BLaER1 (cell line): Measurements from ENCODE around the gene CERS1.

Source experiments
- H3K27ac ChIP-seq: shearing (Covaris generic); formaldehyde crosslinking; 2 replicates; pipeline ENCODE4 v1.8.1; 2022
- H3K27me3 ChIP-seq: shearing (Covaris generic); formaldehyde crosslinking; 2 replicates; pipeline ENCODE4 v1.8.1; 2022
- H3K36me3 ChIP-seq: shearing (Covaris generic); formaldehyde crosslinking; 2 replicates; pipeline ENCODE4 v1.8.1; 2022
- H3K4me1 ChIP-seq: shearing (Covaris generic); formaldehyde crosslinking; 2 replicates; pipeline ENCODE4 v1.8.1; 2022
- H3K4me2 ChIP-seq: shearing (Covaris generic); formaldehyde crosslinking; 2 replicates; pipeline ENCODE4 v1.8.1; 2022
- H3K4me3 ChIP-seq: shearing (Covaris generic); formaldehyde crosslinking; 2 replicates; pipeline ENCODE4 v1.8.1; 2022
- H3K9ac ChIP-seq: shearing (Covaris generic); formaldehyde crosslinking; 2 replicates; pipeline ENCODE4 v1.8.1; 2022
- H3K9me3 ChIP-seq: shearing (Covaris generic); formaldehyde crosslinking; 2 replicates; pipeline ENCODE4 v1.8.1; 2022
- H4K20me1 ChIP-seq: shearing (Covaris generic); formaldehyde crosslinking; 2 replicates; pipeline ENCODE4 v1.8.1; 2022
- Cebpa-rat ChIP-seq: shearing (Covaris generic); IDR thresholded peaks from 2 replicates; pipeline ENCODE4 v1.8.1; 2022

CERS1 gene

DNA sequence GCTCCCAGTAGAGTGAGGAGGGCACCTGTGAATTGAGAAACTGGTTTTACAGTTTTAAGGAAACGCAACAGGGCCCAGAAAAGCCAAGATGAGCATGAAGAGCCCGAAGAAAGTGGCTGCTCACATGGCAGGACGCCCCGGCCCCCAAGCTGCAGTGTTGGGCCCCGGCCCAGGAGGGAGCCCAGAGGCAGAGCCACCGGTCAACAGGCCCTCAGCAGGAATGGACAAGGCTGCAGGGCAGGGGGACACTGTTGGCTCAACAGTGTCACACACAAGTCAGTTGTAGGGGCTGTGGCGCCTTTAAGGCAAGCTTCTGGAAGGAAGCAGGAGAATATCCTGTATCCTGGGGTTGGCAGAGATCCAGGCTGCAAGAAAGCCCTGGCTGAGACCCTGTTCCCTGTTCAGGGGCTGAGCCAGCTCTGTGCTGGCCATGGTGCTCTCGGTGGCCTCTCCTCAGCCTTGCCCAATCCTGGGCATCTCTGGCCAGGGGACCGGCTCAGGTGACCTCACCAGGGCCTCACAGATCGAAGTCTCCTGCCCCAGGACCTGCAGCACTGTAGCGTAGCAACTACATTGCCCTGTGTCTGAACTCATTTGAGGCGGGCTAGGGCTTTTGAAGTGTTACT is 36.2 kb downstream of the CERS1 start:
- H3K36me3 ChIP-seq, result peaks cover 100% of the 10 kb centered on the region
- H3K27me3 ChIP-seq, result no peaks in the 10 kb centered on the region
- H3K9me3 ChIP-seq, result no peaks in the 10 kb centered on the region
- H3K4me1 ChIP-seq, result peaks cover 46% of the 10 kb centered on the region
- no peak overlapping the region for H3K4me3 ChIP-seq
- peak overlapping the region; percentile 61 for H3K9ac ChIP-seq
- peaks cover 84% of the 10 kb centered on the region for H4K20me1 ChIP-seq
- no peak for TF ChIP-seq Cebpa-rat
- H3K4me2 ChIP-seq, result peak overlapping the region; percentile 74
- H3K27ac ChIP-seq, result peak overlapping the region; percentile 75

DNA sequence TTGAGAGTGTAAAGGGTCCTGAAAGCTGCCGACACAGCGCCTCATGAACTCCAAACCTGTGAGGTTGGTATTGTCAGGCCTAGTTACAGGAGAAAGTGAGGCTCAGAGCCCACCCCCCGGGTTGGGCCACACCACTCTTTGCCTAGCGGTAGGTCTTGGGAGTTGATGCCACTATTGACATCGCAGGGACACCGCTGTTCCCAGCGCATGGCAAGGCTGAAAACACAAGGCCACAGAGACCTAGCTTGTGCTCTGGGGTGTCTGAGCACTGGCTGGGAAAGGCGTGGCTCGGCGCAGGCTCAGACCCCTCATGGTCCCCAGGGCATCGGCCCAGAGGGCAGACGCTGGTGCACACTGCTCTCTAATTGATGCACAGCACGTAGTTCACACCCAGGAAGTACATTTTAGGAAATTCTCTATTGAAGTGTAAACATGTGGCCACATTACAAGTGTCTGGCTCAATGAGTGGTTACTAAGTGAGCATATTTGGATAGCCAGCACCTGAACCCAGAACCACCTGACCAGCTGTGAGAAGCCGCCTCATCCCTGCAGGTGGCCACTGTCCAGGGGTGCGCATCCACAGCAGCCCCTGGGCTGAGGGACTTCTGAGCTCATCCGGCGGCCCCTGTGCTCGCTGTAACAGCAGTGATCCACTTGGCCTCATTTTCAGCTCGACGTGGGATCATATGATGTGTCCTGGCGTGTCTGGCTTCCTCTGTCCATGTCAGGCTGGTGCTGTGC is 36.9 kb downstream of the CERS1 start:
- Histone ChIP-seq H3K36me3 (peaks cover 100% of the 10 kb centered on the region), H4K20me1 (peaks cover 87% of the 10 kb centered on the region), H3K27ac (peak overlapping the region; percentile 75), H3K4me2 (peak overlapping the region; percentile 74), H3K4me1 (peaks cover 46% of the 10 kb centered on the region), H3K9me3 (no peaks in the 10 kb centered on the region), H3K9ac (peak overlapping the region; percentile 61), H3K27me3 (no peaks in the 10 kb centered on the region), H3K4me3 (no peak overlapping the region)
- TF ChIP-seq Cebpa-rat, result no peak

DNA sequence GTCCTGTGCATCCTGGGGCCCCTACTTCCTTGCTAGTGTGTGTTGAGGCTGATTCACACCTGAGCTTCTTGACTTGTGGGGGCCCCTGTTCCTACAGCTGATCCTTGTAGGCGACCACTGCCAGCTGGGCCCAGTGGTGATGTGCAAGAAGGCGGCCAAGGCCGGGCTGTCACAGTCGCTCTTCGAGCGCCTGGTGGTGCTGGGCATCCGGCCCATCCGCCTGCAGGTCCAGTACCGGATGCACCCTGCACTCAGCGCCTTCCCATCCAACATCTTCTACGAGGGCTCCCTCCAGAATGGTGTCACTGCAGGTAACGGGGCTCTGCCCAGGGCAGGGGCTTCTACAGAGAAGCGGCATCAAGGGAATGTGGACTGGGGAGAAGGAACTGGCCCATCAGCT is 38.7 kb downstream of the CERS1 start:
- peaks cover 89% of the 10 kb centered on the region for H4K20me1 ChIP-seq
- H3K9ac ChIP-seq, result no peak overlapping the region
- H3K36me3 ChIP-seq, result peaks cover 99% of the 10 kb centered on the region
- no peak overlapping the region for H3K4me3 ChIP-seq
- H3K4me2 ChIP-seq, result no peak overlapping the region
- no peak for TF ChIP-seq Cebpa-rat
- no peak overlapping the region for H3K27ac ChIP-seq
- H3K27me3 ChIP-seq, result no peaks in the 10 kb centered on the region
- no peaks in the 10 kb centered on the region for H3K9me3 ChIP-seq
- peaks cover 39% of the 10 kb centered on the region for H3K4me1 ChIP-seq

DNA sequence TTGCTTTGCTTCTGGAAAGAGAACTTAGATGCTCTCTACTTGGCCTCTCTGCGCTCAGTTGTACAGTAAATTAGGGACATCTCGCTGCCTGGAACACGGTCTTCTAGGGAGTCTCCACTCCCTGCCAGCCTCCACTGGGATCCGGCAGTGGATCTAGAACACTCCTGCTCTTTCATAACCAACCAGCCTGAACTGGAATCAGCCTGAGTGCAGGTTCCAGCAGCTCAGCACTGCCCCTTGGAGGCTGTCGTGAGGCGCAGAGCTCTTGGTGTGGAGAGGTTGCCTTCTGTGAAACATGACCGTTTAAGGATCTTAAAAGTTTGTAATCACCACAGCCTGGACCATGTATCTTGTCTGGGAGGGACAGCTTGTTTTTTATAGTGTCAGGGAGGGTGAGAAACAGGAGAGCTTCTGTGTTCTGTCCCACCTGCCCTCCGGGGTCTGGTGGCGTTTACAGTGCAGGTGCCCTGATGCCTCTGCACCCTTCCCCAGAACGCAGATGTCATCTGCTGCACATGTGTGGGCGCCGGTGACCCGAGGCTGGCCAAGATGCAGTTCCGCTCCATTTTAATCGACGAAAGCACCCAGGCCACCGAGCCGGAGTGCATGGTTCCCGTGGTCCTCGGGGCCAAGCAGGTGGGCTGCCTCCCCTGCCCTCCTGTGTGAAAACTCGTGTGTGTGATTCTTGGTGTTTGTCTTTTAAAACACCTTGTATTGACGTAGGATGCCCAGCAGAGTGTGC is 39.4 kb downstream of the CERS1 start:
- Histone ChIP-seq H3K27ac (no peak overlapping the region), H3K36me3 (peaks cover 99% of the 10 kb centered on the region), H3K4me1 (peaks cover 35% of the 10 kb centered on the region), H3K9ac (no peak overlapping the region), H3K4me2 (no peak overlapping the region), H3K9me3 (no peaks in the 10 kb centered on the region), H4K20me1 (peaks cover 95% of the 10 kb centered on the region), H3K4me3 (no peak overlapping the region), H3K27me3 (no peaks in the 10 kb centered on the region)
- TF ChIP-seq Cebpa-rat, result no peak

DNA sequence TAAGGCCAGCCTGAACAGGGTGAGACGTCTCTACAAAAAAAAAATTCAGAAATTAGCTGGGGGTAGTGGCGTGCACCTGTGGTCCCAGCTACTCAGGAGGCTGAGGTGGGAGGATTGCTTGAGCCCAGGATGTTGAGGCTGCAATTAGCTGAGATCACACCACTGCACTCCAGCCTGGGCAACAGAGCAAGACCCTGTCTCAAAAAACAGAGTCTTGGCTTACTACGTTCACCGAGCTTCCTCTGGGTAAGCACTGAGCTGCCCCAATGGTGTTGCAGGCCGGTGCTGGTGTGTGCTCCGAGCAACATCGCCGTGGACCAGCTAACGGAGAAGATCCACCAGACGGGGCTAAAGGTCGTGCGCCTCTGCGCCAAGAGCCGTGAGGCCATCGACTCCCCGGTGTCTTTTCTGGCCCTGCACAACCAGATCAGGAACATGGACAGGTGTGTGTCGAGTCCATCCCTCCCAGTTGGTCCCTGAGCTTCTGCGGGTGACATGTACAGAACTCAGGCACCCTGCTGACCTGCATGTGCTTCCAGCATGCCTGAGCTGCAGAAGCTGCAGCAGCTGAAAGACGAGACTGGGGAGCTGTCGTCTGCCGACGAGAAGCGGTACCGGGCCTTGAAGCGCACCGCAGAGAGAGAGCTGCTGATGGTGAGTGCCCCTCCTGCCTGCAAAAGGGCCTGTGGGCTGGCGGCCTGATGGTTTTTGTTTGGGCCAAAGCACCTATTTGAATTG is 40.1 kb downstream of the CERS1 start:
- Histone ChIP-seq H3K27me3 (no peaks in the 10 kb centered on the region), H3K36me3 (peaks cover 99% of the 10 kb centered on the region), H3K4me2 (no peak overlapping the region), H3K9me3 (no peaks in the 10 kb centered on the region), H3K4me1 (peaks cover 28% of the 10 kb centered on the region), H3K4me3 (no peak overlapping the region), H3K9ac (no peak overlapping the region), H3K27ac (no peak overlapping the region), H4K20me1 (peaks cover 98% of the 10 kb centered on the region)
- no peak for TF ChIP-seq Cebpa-rat

DNA sequence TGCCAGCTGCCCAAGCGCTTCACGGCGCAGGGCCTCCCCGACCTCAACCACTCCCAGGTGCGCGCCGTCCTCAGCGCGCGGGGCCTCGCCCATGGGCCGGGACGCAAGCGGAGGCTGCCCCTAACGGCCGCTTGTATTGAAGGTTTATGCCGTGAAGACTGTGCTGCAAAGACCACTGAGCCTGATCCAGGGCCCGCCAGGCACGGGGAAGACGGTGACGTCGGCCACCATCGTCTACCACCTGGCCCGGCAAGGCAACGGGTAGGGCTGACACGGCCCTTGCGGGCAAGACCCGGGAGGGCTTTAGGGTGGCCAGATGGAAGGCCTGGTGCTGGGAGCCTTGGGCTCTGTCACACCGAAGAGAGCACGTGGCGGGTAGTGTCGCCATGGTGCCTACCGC is 41.0 kb downstream of the CERS1 start:
- Histone ChIP-seq H3K4me2 (no peak overlapping the region), H3K9ac (no peak overlapping the region), H3K27ac (no peak overlapping the region), H3K27me3 (no peaks in the 10 kb centered on the region), H3K4me3 (no peak overlapping the region), H3K36me3 (peaks cover 99% of the 10 kb centered on the region), H3K9me3 (no peaks in the 10 kb centered on the region), H3K4me1 (peaks cover 27% of the 10 kb centered on the region), H4K20me1 (peaks cover 98% of the 10 kb centered on the region)
- no peak for TF ChIP-seq Cebpa-rat

DNA sequence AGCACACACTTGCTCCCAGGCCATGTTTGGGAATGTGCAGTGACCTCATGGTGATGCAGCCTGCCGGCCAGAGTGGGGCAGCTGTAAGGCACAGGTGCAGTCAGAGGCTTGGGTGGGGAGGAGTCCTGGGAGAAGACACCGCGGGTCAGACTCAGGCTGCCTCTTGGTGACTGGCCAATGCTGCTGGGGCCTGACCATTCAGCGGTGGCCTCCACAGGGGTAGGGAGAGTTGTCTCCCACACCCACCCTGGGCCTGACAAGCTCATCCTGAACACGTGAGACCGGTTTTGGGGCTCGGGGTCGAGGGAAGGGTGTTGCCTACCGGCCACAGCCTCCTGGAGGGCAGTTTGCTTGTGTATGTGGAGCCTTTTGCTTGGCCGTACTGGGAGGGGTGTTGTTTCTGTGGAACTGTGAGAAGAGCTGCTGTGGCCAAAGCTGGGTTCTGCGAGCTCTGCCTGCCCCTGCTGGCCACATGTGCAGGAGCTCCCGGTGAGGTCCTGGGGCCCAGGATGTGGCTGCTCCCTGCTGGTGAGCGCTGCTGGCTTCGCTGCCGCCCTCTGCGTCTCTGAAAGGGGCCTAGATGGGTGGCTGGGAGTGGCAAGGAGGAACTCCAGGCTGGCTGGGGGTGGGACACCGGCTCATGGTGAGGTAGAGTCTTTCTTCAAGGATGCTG is 42.1 kb downstream of the CERS1 start:
- Histone ChIP-seq H3K9ac (no peak overlapping the region), H3K4me2 (no peak overlapping the region), H3K36me3 (peaks cover 99% of the 10 kb centered on the region), H3K4me1 (peaks cover 27% of the 10 kb centered on the region), H3K4me3 (no peak overlapping the region), H3K27me3 (no peaks in the 10 kb centered on the region), H3K27ac (no peak overlapping the region), H4K20me1 (peaks cover 98% of the 10 kb centered on the region), H3K9me3 (no peaks in the 10 kb centered on the region)
- TF ChIP-seq Cebpa-rat, result no peak

DNA sequence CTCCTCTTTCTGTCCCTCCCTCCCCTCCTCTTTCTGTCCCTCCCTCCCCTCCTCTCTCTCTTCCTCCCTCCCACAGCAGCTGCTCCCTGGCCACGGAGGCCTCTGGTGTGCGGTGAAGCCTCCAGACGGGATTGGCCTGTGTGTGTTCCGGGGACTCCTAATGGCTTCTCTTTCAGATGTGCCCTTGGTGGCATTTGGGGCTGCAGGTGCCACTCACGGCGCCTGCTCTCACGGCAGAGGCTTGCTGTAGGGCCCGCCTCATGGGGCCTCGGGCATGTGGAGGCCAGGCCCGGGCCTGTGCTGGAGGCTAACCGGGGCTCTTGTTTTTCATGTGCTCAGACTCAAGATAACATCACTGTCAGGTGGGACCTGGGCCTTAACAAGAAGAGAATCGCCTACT is 43.3 kb downstream of the CERS1 start:
- H3K36me3 ChIP-seq, result peaks cover 98% of the 10 kb centered on the region
- H3K4me1 ChIP-seq, result peaks cover 31% of the 10 kb centered on the region
- no peak overlapping the region for H3K4me2 ChIP-seq
- no peak for TF ChIP-seq Cebpa-rat
- peaks cover 98% of the 10 kb centered on the region for H4K20me1 ChIP-seq
- H3K27ac ChIP-seq, result no peak overlapping the region
- H3K9ac ChIP-seq, result no peak overlapping the region
- H3K27me3 ChIP-seq, result no peaks in the 10 kb centered on the region
- no peak overlapping the region for H3K4me3 ChIP-seq
- H3K9me3 ChIP-seq, result no peaks in the 10 kb centered on the region

DNA sequence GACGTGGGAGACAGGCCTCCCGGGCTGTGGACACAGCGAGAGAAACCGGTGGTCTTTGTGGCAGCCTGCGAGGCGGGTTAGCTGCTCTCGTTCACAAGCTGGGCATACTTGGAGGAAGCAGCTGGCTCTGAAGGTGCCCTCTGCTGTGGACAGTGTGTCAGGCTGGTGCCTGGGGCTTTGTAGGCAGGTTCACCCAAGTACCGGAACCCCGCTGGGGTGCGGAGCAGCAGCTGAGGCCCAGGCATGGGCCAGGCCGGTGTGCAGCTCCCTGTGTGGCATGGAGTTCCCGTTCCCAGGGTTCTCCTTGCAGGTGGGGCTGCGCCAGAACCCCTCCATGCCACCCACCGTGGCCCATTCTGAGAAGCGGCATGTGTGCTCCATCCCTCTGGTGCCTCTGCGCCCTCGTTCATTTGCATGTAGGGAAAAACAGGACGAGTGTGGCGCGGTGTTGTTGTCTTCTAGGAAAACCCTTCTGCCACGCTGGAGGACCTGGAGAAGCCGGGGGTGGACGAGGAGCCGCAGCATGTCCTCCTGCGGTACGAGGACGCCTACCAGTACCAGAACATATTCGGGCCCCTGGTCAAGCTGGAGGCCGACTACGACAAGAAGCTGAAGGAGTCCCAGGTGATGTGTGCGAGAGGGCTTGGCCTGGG is 44.2 kb downstream of the CERS1 start:
- peaks cover 91% of the 10 kb centered on the region for H3K36me3 ChIP-seq
- no peak for TF ChIP-seq Cebpa-rat
- peaks cover 39% of the 10 kb centered on the region for H3K4me1 ChIP-seq
- H3K27me3 ChIP-seq, result no peaks in the 10 kb centered on the region
- no peak overlapping the region for H3K4me3 ChIP-seq
- peaks cover 98% of the 10 kb centered on the region for H4K20me1 ChIP-seq
- no peaks in the 10 kb centered on the region for H3K9me3 ChIP-seq
- H3K4me2 ChIP-seq, result no peak overlapping the region
- H3K9ac ChIP-seq, result no peak overlapping the region
- H3K27ac ChIP-seq, result no peak overlapping the region
